HT1080 (cell line): ENCODE data around the gene CLDN4. TPM values are rescaled to one million over a fixed set of nuclear protein-coding genes. Genes with fewer than 3 reads are reported as not detected.
"Not testable (repeated sequence)": the region's sequence is repeated elsewhere in the genome, so short reads cannot be mapped to it uniquely, and the experiment has no call there.

Experiments used
- DNase-seq: peaks from one replicate; pipeline ENCODE4 v3.0.0-alpha.2; 2015; ENCODE audit warnings: low read depth
- total RNA-seq: library from RNA; depleted of rRNA; stranded (reverse); fragments of >200 nt; shearing (Covaris generic); gene quantifications from 2 replicates; pipeline ENCODE4 v1.2.3, GENCODE V29; 2014

CLDN4 gene
- total RNA-seq, 1 experiment from 2014 or later: 1.2 TPM

- no peak for DNase-seq
These were observed 7.5 kb upstream of the CLDN4 start for GRCh38 chr7:73823257-73823656.

DNA sequence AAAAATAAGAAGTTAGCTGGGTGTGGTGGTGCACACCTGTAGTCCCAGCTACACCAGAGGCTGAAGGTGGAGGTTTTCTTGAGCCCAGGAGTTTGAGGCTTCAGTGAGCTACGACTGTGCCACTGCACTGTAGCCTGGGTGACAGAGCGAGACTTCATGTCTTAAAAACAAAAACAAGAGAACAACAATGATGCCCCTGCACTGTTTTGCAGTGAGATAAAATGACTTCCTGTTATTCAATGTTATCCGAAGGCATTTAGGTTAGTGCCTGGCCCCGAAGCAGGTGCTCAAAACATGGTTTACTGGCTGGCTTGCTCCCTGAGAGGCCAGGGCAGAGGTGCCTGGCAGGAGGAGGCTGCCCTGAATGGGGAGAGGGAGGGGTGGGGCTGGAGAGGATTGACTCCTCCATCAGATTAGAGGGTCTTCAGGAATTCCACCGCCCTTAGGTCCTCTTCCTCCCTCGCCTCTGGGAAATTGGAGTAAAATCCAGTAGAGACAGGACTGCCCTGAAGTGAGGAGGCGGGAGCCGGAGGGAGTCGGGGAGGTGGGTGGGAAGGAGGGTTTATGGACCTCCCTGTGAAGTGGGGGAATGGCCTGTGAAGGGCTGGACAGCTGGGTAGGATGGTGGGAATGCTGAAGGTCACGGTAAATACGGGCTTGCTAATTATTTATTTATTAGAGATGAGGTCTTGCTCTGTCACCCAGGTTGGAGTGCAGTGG is 6.8 kb upstream of the CLDN4 start:
- DNase-seq: no peak

- no peak for DNase-seq
These were observed 5.8 kb upstream of the CLDN4 start for GRCh38 chr7:73824986-73825385.

GRCh38 chr7:73827567-73828106 is 3.2 kb upstream of the CLDN4 start:
- peak; percentile 45 for DNase-seq

DNA sequence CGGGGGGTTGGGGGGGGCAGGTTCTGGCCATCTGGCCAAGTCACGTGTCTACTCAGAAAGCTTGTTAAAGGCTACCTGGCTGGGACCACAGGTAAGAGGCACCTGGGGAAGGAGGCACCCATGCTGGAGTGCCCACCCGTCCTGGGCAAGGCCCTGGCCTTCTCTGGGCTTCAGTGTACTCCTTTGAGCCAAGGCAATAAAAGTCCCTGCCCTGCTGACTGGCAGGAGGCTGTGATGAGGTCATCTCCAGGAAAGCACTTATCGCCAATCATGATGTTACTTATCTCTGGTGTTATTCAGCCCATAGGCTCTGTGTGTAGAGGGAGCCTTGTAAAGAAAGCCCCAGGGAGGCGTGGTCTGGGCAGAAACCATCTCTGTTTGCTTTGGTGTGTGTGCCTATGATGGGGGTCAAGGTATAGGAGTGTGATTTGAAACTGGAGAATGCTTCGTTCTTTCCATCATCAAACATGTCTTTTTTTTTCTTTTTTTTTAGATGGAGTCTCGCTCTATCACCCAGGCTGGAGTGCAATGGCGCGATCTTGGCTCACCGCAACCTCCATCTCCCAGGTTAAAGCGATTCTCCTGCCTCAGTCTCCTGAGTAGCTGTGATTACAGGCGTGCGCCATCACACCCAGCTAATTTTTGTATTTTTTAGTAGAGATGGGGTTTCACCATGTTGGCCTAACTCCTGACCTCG is 2.5 kb upstream of the CLDN4 start:
- DNase-seq: peak; percentile 81

DNA sequence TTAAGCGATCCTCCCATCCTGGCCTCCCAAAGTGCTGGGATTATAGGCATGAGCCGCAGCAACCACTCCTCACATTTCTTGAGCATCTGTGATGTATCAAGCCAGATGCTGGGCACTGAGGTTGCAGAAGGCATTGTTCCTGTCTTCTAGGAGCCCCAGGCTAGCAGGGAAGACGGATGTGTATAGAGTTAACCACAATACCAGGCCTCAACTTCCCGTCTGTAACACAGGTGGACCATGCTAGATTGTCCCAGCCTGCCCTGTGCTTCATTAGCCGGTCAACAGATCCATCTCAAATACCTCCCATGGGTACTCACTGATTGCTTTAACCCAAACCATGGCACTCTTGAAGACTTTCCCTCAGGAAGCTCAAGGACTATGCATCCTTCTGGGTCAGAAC is 1.8 kb upstream of the CLDN4 start:
- no peak for DNase-seq

GRCh38 chr7:73829505-73829904 is 1.3 kb upstream of the CLDN4 start:
- no peak for DNase-seq

GRCh38 chr7:73829921-73830680 is 695 bp upstream of the CLDN4 start:
- no peak for DNase-seq

DNA sequence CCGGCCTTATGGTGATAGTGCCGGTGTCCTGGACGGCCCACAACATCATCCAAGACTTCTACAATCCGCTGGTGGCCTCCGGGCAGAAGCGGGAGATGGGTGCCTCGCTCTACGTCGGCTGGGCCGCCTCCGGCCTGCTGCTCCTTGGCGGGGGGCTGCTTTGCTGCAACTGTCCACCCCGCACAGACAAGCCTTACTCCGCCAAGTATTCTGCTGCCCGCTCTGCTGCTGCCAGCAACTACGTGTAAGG is 713 bp downstream of the CLDN4 start:
- no peak for DNase-seq

- DNase-seq: no peak
These were observed 1.2 kb downstream of the CLDN4 start for GRCh38 chr7:73831834-73832651.

GRCh38 chr7:73832806-73833205 is 2.0 kb downstream of the CLDN4 start:
- DNase-seq: no peak

GRCh38 chr7:73833251-73833919 is 2.6 kb downstream of the CLDN4 start:
- DNase-seq: no peak

DNA sequence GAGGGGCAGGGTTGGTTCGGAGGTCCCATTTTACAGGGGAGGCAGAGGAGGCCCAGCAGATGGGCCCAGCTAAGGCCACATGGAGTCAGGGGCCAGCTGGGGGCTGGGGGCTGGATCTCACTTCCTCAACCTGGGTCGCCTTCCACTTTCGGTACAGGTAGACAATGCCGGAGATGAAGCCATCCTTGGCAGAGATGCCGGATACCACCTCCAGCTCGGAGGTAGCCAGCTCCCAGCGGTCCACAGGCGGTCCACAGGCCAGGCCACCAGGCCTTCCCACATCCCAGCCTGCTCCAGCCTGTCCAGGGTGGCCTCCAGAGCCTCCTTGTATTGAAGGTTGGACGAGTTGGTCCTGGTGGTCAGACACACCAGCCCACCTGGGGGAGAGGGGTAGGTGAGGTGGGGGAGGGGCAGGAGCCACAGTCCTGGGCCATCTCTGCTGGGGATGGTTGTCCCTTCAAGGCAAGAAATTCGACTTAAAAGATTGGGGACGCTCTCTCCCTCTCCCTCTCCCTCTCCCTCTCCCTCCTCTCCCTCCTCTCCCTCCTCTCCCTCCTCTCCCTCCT is 3.9 kb downstream of the CLDN4 start:
- no peak for DNase-seq

DNA sequence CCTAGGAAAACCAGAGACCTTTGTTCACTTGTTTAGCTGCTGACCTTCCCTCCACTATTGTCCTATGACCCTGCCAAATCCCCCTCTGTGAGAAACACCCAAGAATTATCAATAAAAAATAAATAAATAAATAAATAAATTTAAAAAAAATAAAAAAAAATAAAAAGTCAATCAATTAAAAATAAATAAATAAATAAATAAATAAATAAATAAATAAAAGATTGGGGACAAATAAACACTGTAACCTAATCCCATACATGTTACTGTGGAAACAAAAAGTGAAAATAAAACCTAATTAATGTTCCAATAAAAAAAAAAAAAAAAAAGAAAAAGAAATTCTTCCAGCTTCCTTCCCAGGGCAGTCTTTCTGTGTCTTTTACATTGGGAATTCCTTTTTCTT is 6.4 kb downstream of the CLDN4 start:
- not testable (repeated sequence) for DNase-seq

GRCh38 chr7:73838642-73839041 is 7.8 kb downstream of the CLDN4 start:
- DNase-seq: no peak

DNA sequence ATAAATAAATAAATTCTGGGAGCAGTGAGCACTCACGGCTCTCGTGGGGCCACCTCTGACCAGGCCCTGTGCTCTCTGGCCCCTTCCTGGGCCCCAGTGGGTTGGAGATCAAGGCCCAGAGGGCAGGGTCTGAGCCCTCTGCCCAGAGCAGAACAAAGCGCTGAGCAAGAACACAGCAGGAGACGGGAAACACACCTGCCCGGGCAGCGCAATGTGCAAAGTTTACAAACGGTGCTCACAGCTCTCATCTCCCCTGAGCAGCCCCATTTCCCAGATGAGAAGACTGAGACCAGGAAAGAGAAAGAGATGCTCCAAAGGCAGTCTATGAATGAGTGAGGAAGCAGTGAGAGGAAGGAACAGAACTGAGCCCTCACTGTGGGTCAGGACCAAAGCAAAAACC is 8.5 kb downstream of the CLDN4 start:
- DNase-seq: no peak

DNA sequence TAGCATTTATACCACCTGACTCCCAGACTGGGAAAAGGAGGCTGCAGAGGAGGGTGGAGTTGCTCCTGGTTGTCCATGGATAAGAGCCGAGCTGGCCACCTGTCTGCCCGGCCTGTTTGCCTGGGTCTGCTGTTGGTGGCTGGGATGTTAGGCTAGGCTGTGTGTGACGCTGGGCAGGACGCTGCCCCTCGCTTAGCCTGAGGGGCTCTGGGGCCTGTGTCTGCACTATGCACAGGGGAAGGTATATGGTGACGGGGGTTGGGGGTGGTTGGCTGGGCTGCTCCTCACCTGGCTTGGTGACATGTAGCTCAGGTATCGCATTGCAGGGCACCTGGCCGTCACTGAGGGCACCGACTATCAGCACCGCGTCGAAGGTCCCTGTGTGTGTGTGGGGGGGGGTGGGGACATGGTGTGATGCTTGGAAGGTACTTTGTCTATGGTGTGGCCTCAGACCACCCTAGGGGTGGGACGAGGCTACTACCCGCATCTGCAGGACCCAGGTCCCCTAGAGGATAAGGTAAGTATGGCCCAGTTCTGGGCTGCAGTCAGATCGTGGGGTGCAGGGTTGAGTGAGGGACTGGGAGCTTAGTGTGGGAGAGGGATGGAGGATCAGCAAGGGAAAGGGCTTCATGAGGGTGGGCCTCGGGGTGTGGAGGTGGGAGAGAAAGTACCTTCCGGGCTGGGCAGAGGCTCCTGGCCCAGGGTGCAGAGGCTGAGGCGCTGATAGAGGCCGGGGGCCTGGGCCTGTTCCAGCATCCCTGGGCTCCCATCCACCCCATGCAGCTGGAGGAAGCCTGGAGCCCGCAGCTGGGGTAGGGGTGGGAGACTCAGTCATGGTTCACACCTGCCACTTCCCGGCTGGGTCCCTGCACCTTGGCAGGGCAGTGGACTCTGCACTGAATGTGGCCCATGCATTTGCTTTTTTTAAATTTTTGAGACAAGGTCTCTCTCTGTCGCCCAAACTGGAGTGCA is 9.2 kb downstream of the CLDN4 start:
- no peak for DNase-seq

DNA sequence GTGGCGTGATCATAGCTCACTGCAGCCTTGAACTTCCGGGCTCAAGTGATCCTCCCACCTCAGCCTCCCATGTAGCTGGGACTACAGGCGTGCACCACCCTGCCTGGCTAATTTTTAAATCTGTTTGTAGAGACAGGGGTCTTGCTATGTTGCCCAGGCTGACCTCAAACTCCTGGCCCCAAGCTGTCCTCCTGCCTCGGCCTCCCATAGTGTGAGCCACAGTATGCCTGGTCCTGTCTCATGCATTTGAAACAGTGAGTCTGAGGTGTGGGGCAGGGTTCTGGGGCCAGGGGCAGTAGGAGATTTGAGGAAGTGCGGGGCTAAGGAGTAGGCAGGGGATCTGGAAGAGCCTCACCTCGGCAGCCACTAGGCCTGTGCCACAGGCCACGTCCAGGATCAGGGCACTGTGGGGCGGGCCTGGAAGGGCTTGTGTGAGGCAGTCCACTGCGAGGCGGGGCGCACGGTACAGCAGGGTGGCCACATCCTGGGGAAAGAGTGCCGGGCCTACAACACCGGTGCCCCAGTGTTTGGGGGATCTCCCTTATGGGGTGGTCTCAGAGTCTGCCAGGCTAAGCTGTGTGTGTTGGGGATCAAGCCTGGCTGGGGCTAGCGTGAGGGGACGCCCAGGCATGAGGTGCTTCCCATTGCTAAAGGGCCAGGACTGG is 10.1 kb downstream of the CLDN4 start:
- DNase-seq: no peak

- peak; percentile 45 for DNase-seq
These were observed 10.9 kb downstream of the CLDN4 start for GRCh38 chr7:73841689-73842066.
